NCI-H524 (cell line): Measurements from ENCODE around the gene ANO7.

Experiments
- DNase-seq, 2 experiments: peaks; one replicate each; lab custom pipeline; 2025; lab: John Stamatoyannopoulos, UW

ANO7 gene

GRCh38 chr2:241273210-241274020 lies 84.9 kb downstream of the ANO7 start:
- no peak for DNase-seq

GRCh38 chr2:241274127-241274526 lies 85.7 kb downstream of the ANO7 start:
- no peak for DNase-seq
